ENCODE data around the gene ST6GALNAC6.
"Not testable (repeated sequence)": the region's sequence is repeated elsewhere in the genome, so short reads cannot be mapped to it uniquely, and the experiment has no call there.

ST6GALNAC6 gene

GRCh38 chr9:127884976-127885490 is 14.4 kb downstream of the ST6GALNAC6 start:
- no peaks in the 10 kb centered on the region for H3K9me3 ChIP-seq
- TF ChIP-seq CTCF (IDR thresholded peaks at IDR 0.05), result no peak
- no peaks in the 10 kb centered on the region for H3K4me1 ChIP-seq (ENCODE audit: control insufficient read depth in 1 of 2, insufficient read depth in 1 of 2, low read depth in 1 of 2, low read length in 1 of 2)
- H3K36me3 ChIP-seq, result no peaks in the 10 kb centered on the region
- no peak overlapping the region for H3K27ac ChIP-seq
- H3K27me3 ChIP-seq, result no peaks in the 10 kb centered on the region
- H3K4me3 ChIP-seq (ENCODE audit: low read depth in 1 of 2, low read length in 1 of 2), result no peak overlapping the region

GRCh38 chr9:127884427-127884911 is 14.9 kb downstream of the ST6GALNAC6 start:
- no peak overlapping the region for H3K27ac ChIP-seq
- H3K4me1 ChIP-seq (ENCODE audit: control insufficient read depth in 1 of 2, insufficient read depth in 1 of 2, low read depth in 1 of 2, low read length in 1 of 2), result no peaks in the 10 kb centered on the region
- H3K27me3 ChIP-seq, result no peaks in the 10 kb centered on the region
- H3K9me3 ChIP-seq, result no peaks in the 10 kb centered on the region
- TF ChIP-seq CTCF (IDR thresholded peaks at IDR 0.05), result no peak
- H3K36me3 ChIP-seq, result no peaks in the 10 kb centered on the region
- no peak overlapping the region for H3K4me3 ChIP-seq (ENCODE audit: low read depth in 1 of 2, low read length in 1 of 2)

- TF ChIP-seq CTCF (IDR thresholded peaks at IDR 0.05), result no peak
These were observed 15.4 kb downstream of the ST6GALNAC6 start for GRCh38 chr9:127883959-127884358.

GRCh38 chr9:127881715-127882114 is 17.7 kb downstream of the ST6GALNAC6 start:
- not testable (repeated sequence) for H3K4me1 ChIP-seq (ENCODE audit: control insufficient read depth in 1 of 2, insufficient read depth in 1 of 2, low read depth in 1 of 2, low read length in 1 of 2)

More at GRCh38 chr9:127883959-127884358, 15.4 kb downstream of the ST6GALNAC6 start:
- no peak overlapping the region for H3K27ac ChIP-seq
- H3K36me3 ChIP-seq, result no peaks in the 10 kb centered on the region
- H3K27me3 ChIP-seq, result peaks cover 3% of the 10 kb centered on the region
- no peaks in the 10 kb centered on the region for H3K4me1 ChIP-seq (ENCODE audit: control insufficient read depth in 1 of 2, insufficient read depth in 1 of 2, low read depth in 1 of 2, low read length in 1 of 2)
- no peaks in the 10 kb centered on the region for H3K9me3 ChIP-seq
- H3K4me3 ChIP-seq (ENCODE audit: low read depth in 1 of 2, low read length in 1 of 2), result no peak overlapping the region

GRCh38 chr9:127880143-127880542 is 19.3 kb downstream of the ST6GALNAC6 start:
- Histone ChIP-seq H3K4me1 (ENCODE audit: control insufficient read depth in 1 of 2, insufficient read depth in 1 of 2, low read depth in 1 of 2, low read length in 1 of 2) (peaks cover 0 to 7% of the 10 kb centered on the region in 2 experiments), H3K4me3 (ENCODE audit: low read depth in 1 of 2, low read length in 1 of 2) (no peak overlapping the region), H3K27me3 (peaks cover 32% of the 10 kb centered on the region), H3K36me3 (no peaks in the 10 kb centered on the region), H3K9me3 (no peaks in the 10 kb centered on the region), H3K27ac (no peak overlapping the region)
- TF ChIP-seq CTCF (IDR thresholded peaks at IDR 0.05), result no peak

More at GRCh38 chr9:127881715-127882114, 17.7 kb downstream of the ST6GALNAC6 start:
- not testable (repeated sequence) for H3K9me3 ChIP-seq; H3K27ac ChIP-seq; H3K4me3 ChIP-seq (ENCODE audit: low read depth in 1 of 2, low read length in 1 of 2); H3K36me3 ChIP-seq
- peaks cover 25% of the 10 kb centered on the region for H3K27me3 ChIP-seq

- peaks cover 32% of the 10 kb centered on the region for H3K27me3 ChIP-seq
- TF ChIP-seq CTCF (IDR thresholded peaks at IDR 0.05), result no peak
- no peaks in the 10 kb centered on the region for H3K36me3 ChIP-seq
These were observed 20.6 kb downstream of the ST6GALNAC6 start for GRCh38 chr9:127878652-127879390.

More at GRCh38 chr9:127878652-127879390, 20.6 kb downstream of the ST6GALNAC6 start:
- Histone ChIP-seq H3K27ac (no peak overlapping the region), H3K9me3 (no peaks in the 10 kb centered on the region), H3K4me1 (ENCODE audit: control insufficient read depth in 1 of 2, insufficient read depth in 1 of 2, low read depth in 1 of 2, low read length in 1 of 2) (peaks cover 0 to 7% of the 10 kb centered on the region in 2 experiments), H3K4me3 (ENCODE audit: low read depth in 1 of 2, low read length in 1 of 2) (no peak overlapping the region)

Data from neutrophil (primary cell).